Muscle layer of duodenum (tissue), 2 donors: ENCODE measurements around the gene PDSS2.
"Not testable (repeated sequence)": the region's sequence is repeated elsewhere in the genome, so short reads cannot be mapped to it uniquely, and the experiment has no call there.

ENCODE experiments used
- H3K27ac ChIP-seq: one replicate; pipeline ENCODE4 v1.7.0; 2013; ENCODE audit warnings: mild to moderate bottlenecking, low read length
- H3K27me3 ChIP-seq: one replicate; pipeline ENCODE4 v1.7.0; 2013; ENCODE audit warnings: low read depth, mild to moderate bottlenecking, control low read depth, low read length
- H3K36me3 ChIP-seq, 2 donors: one replicate each; pipeline ENCODE4 v1.7.0; 2013; ENCODE audit warnings: low read length in 2 of 2, control low read depth in 1 of 2, mild to moderate bottlenecking in 1 of 2; ENCODE audit not compliant: insufficient read depth in 2 of 2, control insufficient read depth in 1 of 2
- H3K4me1 ChIP-seq, 2 donors: one replicate each; pipeline ENCODE4 v1.7.0; 2013; ENCODE audit warnings: low read length in 2 of 2, mild to moderate bottlenecking in 2 of 2, control low read depth in 1 of 2, moderate library complexity in 1 of 2; ENCODE audit not compliant: insufficient read depth in 2 of 2, control insufficient read depth in 1 of 2
- H3K4me3 ChIP-seq, 2 donors: one replicate each; pipeline ENCODE4 v1.7.0; 2013; ENCODE audit warnings: low read length in 2 of 2, low read depth in 1 of 2, mild to moderate bottlenecking in 1 of 2
- H3K9me3 ChIP-seq, 2 donors: one replicate each; pipeline ENCODE4 v1.7.0; 2013; ENCODE audit warnings: low read length in 2 of 2, control low read depth in 1 of 2, mild to moderate bottlenecking in 1 of 2; ENCODE audit not compliant: control insufficient read depth in 1 of 2
- donor health status: healthy.

PDSS2 gene

GRCh38 chr6:107313776-107314175 lies 145.6 kb downstream of the PDSS2 start:
- no peaks in the 10 kb centered on the region for H3K4me1 ChIP-seq
- no peaks in the 10 kb centered on the region for H3K36me3 ChIP-seq
- no peak overlapping the region for H3K27ac ChIP-seq
- H3K4me3 ChIP-seq, result no peak overlapping the region
- no peaks in the 10 kb centered on the region for H3K27me3 ChIP-seq
- no peaks in the 10 kb centered on the region for H3K9me3 ChIP-seq

GRCh38 chr6:107310362-107310761 lies 149.0 kb downstream of the PDSS2 start:
- no peak overlapping the region for H3K4me3 ChIP-seq

GRCh38 chr6:107308677-107309076 lies 150.7 kb downstream of the PDSS2 start:
- no peaks in the 10 kb centered on the region for H3K36me3 ChIP-seq
- H3K27ac ChIP-seq, result no peak overlapping the region
- no peaks in the 10 kb centered on the region for H3K4me1 ChIP-seq
- no peak overlapping the region for H3K4me3 ChIP-seq
- no peaks in the 10 kb centered on the region for H3K9me3 ChIP-seq
- H3K27me3 ChIP-seq, result no peaks in the 10 kb centered on the region

More at GRCh38 chr6:107310362-107310761, 149.0 kb downstream of the PDSS2 start:
- no peaks in the 10 kb centered on the region for H3K9me3 ChIP-seq
- H3K27ac ChIP-seq, result no peak overlapping the region
- no peaks in the 10 kb centered on the region for H3K27me3 ChIP-seq
- no peaks in the 10 kb centered on the region for H3K4me1 ChIP-seq
- H3K36me3 ChIP-seq, result no peaks in the 10 kb centered on the region

- H3K27ac ChIP-seq, H3K27me3 ChIP-seq, H3K4me3 ChIP-seq, H3K9me3 ChIP-seq, H3K4me1 ChIP-seq, H3K36me3 ChIP-seq: not testable (repeated sequence)
Measured at GRCh38 chr6:107305994-107306393, 153.4 kb downstream of the PDSS2 start.

GRCh38 chr6:107305391-107305790 lies 154.0 kb downstream of the PDSS2 start:
- no peaks in the 10 kb centered on the region for H3K27me3 ChIP-seq
- H3K4me3 ChIP-seq, result no peak overlapping the region
- H3K27ac ChIP-seq, result no peak overlapping the region
- no peaks in the 10 kb centered on the region for H3K36me3 ChIP-seq
- no peaks in the 10 kb centered on the region for H3K4me1 ChIP-seq
- no peaks in the 10 kb centered on the region for H3K9me3 ChIP-seq

GRCh38 chr6:107304421-107305025 lies 154.8 kb downstream of the PDSS2 start:
- no peaks in the 10 kb centered on the region for H3K9me3 ChIP-seq
- H3K27me3 ChIP-seq, result no peaks in the 10 kb centered on the region
- no peak overlapping the region for H3K27ac ChIP-seq
- no peak overlapping the region for H3K4me3 ChIP-seq
- no peaks in the 10 kb centered on the region for H3K36me3 ChIP-seq
- H3K4me1 ChIP-seq, result no peaks in the 10 kb centered on the region

- Histone ChIP-seq H3K27ac (no peak overlapping the region), H3K4me3 (no peak overlapping the region)
Measured at GRCh38 chr6:107293350-107293749, 166.0 kb downstream of the PDSS2 start.

GRCh38 chr6:107292715-107293271 lies 166.6 kb downstream of the PDSS2 start:
- Histone ChIP-seq H3K9me3 (no peaks in the 10 kb centered on the region), H3K4me3 (no peak overlapping the region), H3K4me1 (no peaks in the 10 kb centered on the region), H3K27ac (no peak overlapping the region), H3K36me3 (no peaks in the 10 kb centered on the region), H3K27me3 (no peaks in the 10 kb centered on the region)

More at GRCh38 chr6:107293350-107293749, 166.0 kb downstream of the PDSS2 start:
- H3K4me1 ChIP-seq, result no peaks in the 10 kb centered on the region
- H3K36me3 ChIP-seq, result no peaks in the 10 kb centered on the region
- H3K9me3 ChIP-seq, result no peaks in the 10 kb centered on the region
- no peaks in the 10 kb centered on the region for H3K27me3 ChIP-seq

- Histone ChIP-seq H3K9me3 (no peaks in the 10 kb centered on the region), H3K4me3 (no peak overlapping the region), H3K27me3 (no peaks in the 10 kb centered on the region), H3K36me3 (no peaks in the 10 kb centered on the region), H3K4me1 (no peaks in the 10 kb centered on the region), H3K27ac (no peak overlapping the region)
Measured at GRCh38 chr6:107290491-107290890, 168.9 kb downstream of the PDSS2 start.

GRCh38 chr6:107289258-107289657 lies 170.1 kb downstream of the PDSS2 start:
- not testable (repeated sequence) for H3K27me3 ChIP-seq, H3K27ac ChIP-seq, H3K9me3 ChIP-seq, H3K4me1 ChIP-seq, H3K36me3 ChIP-seq, H3K4me3 ChIP-seq

GRCh38 chr6:107285683-107286082 lies 173.7 kb downstream of the PDSS2 start:
- H3K4me1 ChIP-seq, H3K4me3 ChIP-seq, H3K36me3 ChIP-seq, H3K27ac ChIP-seq, H3K9me3 ChIP-seq, H3K27me3 ChIP-seq: not testable (repeated sequence)

- no peaks in the 10 kb centered on the region for H3K4me1 ChIP-seq
- no peaks in the 10 kb centered on the region for H3K36me3 ChIP-seq
- H3K27me3 ChIP-seq, result no peaks in the 10 kb centered on the region
- no peak overlapping the region for H3K4me3 ChIP-seq
- H3K9me3 ChIP-seq, result no peaks in the 10 kb centered on the region
- no peak overlapping the region for H3K27ac ChIP-seq
Measured at GRCh38 chr6:107284805-107285204, 174.6 kb downstream of the PDSS2 start.
